Endothelial cell of umbilical vein (primary cell): ENCODE measurements around the gene DSCAML1. TPM values are rescaled to one million over a fixed set of nuclear protein-coding genes. Genes with fewer than 3 reads are reported as not detected.

ENCODE experiments used
- BruUV-seq: library from RNA; stranded (reverse); fragments of 400-500 nt; replicated peaks from 2 replicates; lab custom pipeline; 2021; lab: Mats Ljungman, UMichigan
- CTCF ChIA-PET: fragments of 300-600, 350-600 bp; sonication (Branson Sonifier 250); formaldehyde crosslinking; loops from one replicate; lab custom pipeline; 2021; ENCODE audit warnings: antibody characterized with exemption, inconsistent platforms; lab: Charles Lee
- POLR2A ChIA-PET: fragments of 300-600, 350-600 bp; sonication (Branson Sonifier 250); formaldehyde crosslinking; loops from one replicate; lab custom pipeline; 2021; ENCODE audit warnings: antibody characterized with exemption, inconsistent platforms; lab: Charles Lee
- DNase-seq: peaks from one replicate; pipeline ENCODE4 v3.0.0-alpha.2; 2011; ENCODE audit warnings: low read depth, low spot score
- FAIRE-seq: peaks from 2 replicates; lab custom pipeline; 2011; peaks lifted over from hg19 to GRCh38; lab: Jason Lieb, UNC
- H2AFZ ChIP-seq: 2 replicates; pipeline ENCODE4 v1.6.0; 2012; ENCODE audit warnings: low read depth, low read length, control low read depth, inconsistent platforms
- H3K27ac ChIP-seq: 2 replicates; pipeline ENCODE4 v1.5.1; 2011; ENCODE audit warnings: low read depth, mild to moderate bottlenecking, control low read depth, low read length, moderate library complexity; ENCODE audit not compliant: insufficient read depth
- H3K27me3 ChIP-seq, 2 experiments: 2 replicates each; pipeline versions ENCODE4 v1.6.0 to v1.6.1; 2011; ENCODE audit warnings: low read length in 2 of 2, mixed read lengths in 1 of 2; ENCODE audit not compliant: control insufficient read depth in 2 of 2, insufficient read depth in 2 of 2
- H3K36me3 ChIP-seq, 2 experiments: 2 replicates in 1 of 2; 3 replicates in 1 of 2; pipeline ENCODE4 v1.5.1; 2011; ENCODE audit warnings: low read length in 2 of 2, mild to moderate bottlenecking in 1 of 2, moderate library complexity in 1 of 2; ENCODE audit not compliant: control insufficient read depth in 2 of 2, insufficient read depth in 2 of 2; ENCODE audit errors: extremely low read depth in 1 of 2
- H3K4me1 ChIP-seq: 3 replicates; pipeline ENCODE4 v1.5.1; 2011; ENCODE audit warnings: mild to moderate bottlenecking, low read length; ENCODE audit not compliant: control insufficient read depth, insufficient read depth; ENCODE audit errors: extremely low read depth
- H3K4me2 ChIP-seq: 2 replicates; pipeline ENCODE4 v1.6.1; 2011; ENCODE audit warnings: low read length, control low read depth, mixed read lengths; ENCODE audit not compliant: insufficient read depth
- H3K4me3 ChIP-seq, 3 experiments: fragments of 200-600 bp in 1 of 3; sonication (generic), shearing (Covaris generic) in 1 of 3; replicated peaks in 1 of 3; 2 replicates each; pipeline ENCODE4 v1.5.1; 2011 to 2016; ENCODE audit warnings: control low read depth in 3 of 3, low read length in 3 of 3, mild to moderate bottlenecking in 2 of 3, inconsistent platforms in 1 of 3, low read depth in 1 of 3, moderate library complexity in 1 of 3; ENCODE audit not compliant: insufficient read depth in 1 of 3
- H3K79me2 ChIP-seq: 2 replicates; pipeline ENCODE4 v1.6.0; 2012; ENCODE audit warnings: low read length, inconsistent platforms; ENCODE audit not compliant: control insufficient read depth, insufficient read depth
- H3K9ac ChIP-seq: replicated peaks from 2 replicates; pipeline ENCODE3; 2011; ENCODE audit warnings: low read length, control low read depth; ENCODE audit not compliant: insufficient read depth; ENCODE audit errors: extremely low read depth
- H3K9me1 ChIP-seq: replicated peaks from 3 replicates; pipeline ENCODE4 v1.6.0; 2011; ENCODE audit warnings: mild to moderate bottlenecking, low read length; ENCODE audit not compliant: control insufficient read depth, insufficient read depth; ENCODE audit errors: extremely low read depth
- H3K9me3 ChIP-seq: replicated peaks from 2 replicates; pipeline ENCODE4 v1.5.1; 2012; ENCODE audit warnings: low read length, inconsistent platforms; ENCODE audit not compliant: control insufficient read depth, insufficient read depth
- H4K20me1 ChIP-seq: replicated peaks from 2 replicates; pipeline ENCODE3; 2011; ENCODE audit warnings: mild to moderate bottlenecking, low read length; ENCODE audit not compliant: control insufficient read depth, insufficient read depth; ENCODE audit errors: extremely low read depth
- CTCF ChIP-seq, 2 donors: IDR thresholded peaks; 1 replicate in 1 of 2; 2 replicates in 1 of 2; pipeline ENCODE4 v1.5.1; 2011; ENCODE audit warnings: low read length in 2 of 2, mild to moderate bottlenecking in 2 of 2, moderate library complexity in 2 of 2, control low read depth in 1 of 2, inconsistent platforms in 1 of 2, low read depth in 1 of 2; ENCODE audit not compliant: insufficient read depth in 1 of 2; ENCODE audit errors: extremely low read depth in 1 of 2
- EZH2 ChIP-seq: IDR thresholded peaks from 2 replicates; pipeline ENCODE4 v1.6.1; 2012; ENCODE audit warnings: borderline replicate concordance, low read depth, mild to moderate bottlenecking, moderate library complexity, low read length, inconsistent platforms; ENCODE audit not compliant: severe bottlenecking
- FOS ChIP-seq: IDR thresholded peaks from 2 replicates; pipeline ENCODE4 v1.6.1; 2011; ENCODE audit warnings: mild to moderate bottlenecking, low read length, moderate library complexity, borderline replicate concordance; ENCODE audit not compliant: insufficient read depth
- GATA2 ChIP-seq: IDR thresholded peaks from 2 replicates; pipeline ENCODE4 v1.7.0; 2011; ENCODE audit warnings: low read depth, mild to moderate bottlenecking, moderate library complexity, mixed read lengths, low read length; ENCODE audit not compliant: insufficient read length, insufficient read depth
- JUN ChIP-seq: IDR thresholded peaks from 2 replicates; pipeline ENCODE4 v1.6.1; 2011; ENCODE audit warnings: borderline replicate concordance, low read depth; ENCODE audit not compliant: insufficient read length, insufficient read depth
- MAX ChIP-seq: IDR thresholded peaks from 2 replicates; pipeline ENCODE4 v1.6.1; 2011; ENCODE audit not compliant: insufficient read depth, insufficient read length
- MYC ChIP-seq: IDR thresholded peaks from one replicate; pipeline ENCODE4 v1.6.1; 2011; ENCODE audit warnings: mild to moderate bottlenecking, low read depth, low read length
- POLR2A ChIP-seq: IDR thresholded peaks from 2 replicates; pipeline ENCODE4 v1.6.1; 2012; ENCODE audit warnings: low read depth, mild to moderate bottlenecking, control low read depth, low read length
- POLR2AphosphoS5 ChIP-seq: IDR thresholded peaks from 2 replicates; pipeline ENCODE4 v1.6.1; 2012; ENCODE audit warnings: low read depth, mild to moderate bottlenecking, control low read depth, low read length, moderate library complexity; ENCODE audit not compliant: insufficient read depth
- dilution Hi-C: fragments of 300-500 bp; cut with MboI; formaldehyde crosslinking; loops from one replicate; pipeline ENCODE4 v1.15.0; 2019; ENCODE audit warnings: low sequenced_read_pairs; ENCODE audit not compliant: extremely low pct_ligation_motif_present
- intact Hi-C: fragments of 100-400 bp; cut with micrococcal nuclease; formaldehyde crosslinking; loops from one replicate; pipeline ENCODE4 v1.10.0; 2022
- polyA plus RNA-seq, 4 experiments: library from polyadenylated mRNA; depleted of rRNA in 3 of 4; stranded (reverse) in 3 of 4; unstranded in 1 of 4; fragments of >200 nt; gene quantifications; 2 replicates each; pipeline versions ENCODE4 v1.2.1 to v1.2.3, GENCODE V29; 2011 to 2012; ENCODE audit warnings: missing spikeins in 1 of 4
- total RNA-seq: library from RNA; stranded (reverse); gene quantifications from 2 replicates; pipeline ENCODE4 v1.2.3, GENCODE V29; 2021

DSCAML1 gene
- total and polyA plus RNA-seq, 2 donors (not counting 3 experiments of a cell fraction or from before 2014, with no cell fraction given), result not detected

DNA sequence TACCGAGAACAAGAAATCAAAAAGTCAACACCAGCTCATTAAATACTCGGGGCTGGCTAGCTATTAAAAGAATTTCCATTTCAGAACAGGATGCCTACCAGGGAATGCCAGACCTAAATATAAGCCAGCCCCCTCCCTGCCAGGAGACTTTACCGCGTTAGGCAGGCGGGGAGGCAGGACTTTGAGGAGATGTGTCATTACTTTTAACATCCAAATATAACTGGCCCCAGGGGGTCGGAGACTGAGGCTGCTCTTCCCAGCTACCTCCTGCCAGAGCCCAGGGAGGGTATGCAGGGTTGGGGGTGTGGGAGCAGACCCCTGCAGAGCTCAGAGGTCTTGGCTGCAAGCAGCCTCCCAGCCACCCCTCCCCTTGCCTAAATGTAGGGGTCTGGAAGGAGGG is 183.5 kb downstream of the DSCAML1 start:
- CTCF ChIA-PET, result interaction anchor here (1.0 to 1.1 kb wide), 2 partner anchors 8 to 187 kb away, joined by 3 read pairs; no protein-coding TSS in a partner anchor
- dilution Hi-C loops, result no loop called here

More for the DNA sequence above, 183.5 kb downstream of the DSCAML1 start:
- Histone ChIP-seq H3K9ac (no peak overlapping the region), H3K27ac (no peak overlapping the region), H2AFZ (no peak overlapping the region), H3K36me3 (no peaks in the 10 kb centered on the region), H3K9me3 (no peaks in the 10 kb centered on the region), H4K20me1 (no peaks in the 10 kb centered on the region), H3K4me1 (no peaks in the 10 kb centered on the region), H3K79me2 (no peaks in the 10 kb centered on the region), H3K27me3 (no peaks in the 10 kb centered on the region), H3K9me1 (no peaks in the 10 kb centered on the region), H3K4me3 (no peak overlapping the region), H3K4me2 (no peak overlapping the region)
- BruUV-seq, result no TSS peak
- TF ChIP-seq JUN (no peak), CTCF (IDR thresholded peaks at IDR 0.05; ENCODE audit: extremely low read depth in 1 of 2, insufficient read depth in 1 of 2, low read depth in 1 of 2, low read length in 2 of 2) (no peak), MYC (no peak), EZH2 (no peak), MAX (no peak), POLR2A (no peak), POLR2AphosphoS5 (no peak), FOS (no peak), GATA2 (no peak)
- DNase-seq (no peak), FAIRE-seq (no peak)
- POLR2A ChIA-PET, result no interaction called here
- intact Hi-C loops, result no loop called here
